GM12874 (cell line): ENCODE results near the gene PTCD2.

Experiments
- TF ChIP-seq, protein P1 (sequence below): IDR thresholded peaks from 2 replicates; pipeline ENCODE4 v1.5.1; 2011; ENCODE audit warnings: low read depth, mild to moderate bottlenecking, control low read depth, low read length, moderate library complexity; ENCODE audit not compliant: insufficient read depth

Gene PTCD2

DNA sequence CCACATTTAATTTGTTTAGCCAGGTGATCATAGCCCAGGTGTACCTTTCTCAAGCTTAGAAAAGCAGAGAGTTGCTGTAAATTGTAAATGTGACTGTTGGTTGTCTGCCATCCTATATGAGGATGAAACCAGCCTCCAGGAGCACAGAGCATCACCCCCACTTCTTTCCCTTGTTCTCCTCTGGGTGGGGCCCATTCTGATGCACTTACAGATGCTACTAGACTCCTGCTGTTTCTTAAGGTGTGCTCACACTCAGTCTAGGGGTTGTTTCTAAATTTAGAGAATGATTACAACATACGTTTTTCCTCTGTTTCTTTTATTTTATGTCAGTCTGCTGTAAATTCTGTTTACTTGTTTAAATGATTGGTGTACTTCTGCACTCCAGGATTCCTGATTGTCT, 10.5 kb downstream of the PTCD2 start:
- TF ChIP-seq, protein P1, sequence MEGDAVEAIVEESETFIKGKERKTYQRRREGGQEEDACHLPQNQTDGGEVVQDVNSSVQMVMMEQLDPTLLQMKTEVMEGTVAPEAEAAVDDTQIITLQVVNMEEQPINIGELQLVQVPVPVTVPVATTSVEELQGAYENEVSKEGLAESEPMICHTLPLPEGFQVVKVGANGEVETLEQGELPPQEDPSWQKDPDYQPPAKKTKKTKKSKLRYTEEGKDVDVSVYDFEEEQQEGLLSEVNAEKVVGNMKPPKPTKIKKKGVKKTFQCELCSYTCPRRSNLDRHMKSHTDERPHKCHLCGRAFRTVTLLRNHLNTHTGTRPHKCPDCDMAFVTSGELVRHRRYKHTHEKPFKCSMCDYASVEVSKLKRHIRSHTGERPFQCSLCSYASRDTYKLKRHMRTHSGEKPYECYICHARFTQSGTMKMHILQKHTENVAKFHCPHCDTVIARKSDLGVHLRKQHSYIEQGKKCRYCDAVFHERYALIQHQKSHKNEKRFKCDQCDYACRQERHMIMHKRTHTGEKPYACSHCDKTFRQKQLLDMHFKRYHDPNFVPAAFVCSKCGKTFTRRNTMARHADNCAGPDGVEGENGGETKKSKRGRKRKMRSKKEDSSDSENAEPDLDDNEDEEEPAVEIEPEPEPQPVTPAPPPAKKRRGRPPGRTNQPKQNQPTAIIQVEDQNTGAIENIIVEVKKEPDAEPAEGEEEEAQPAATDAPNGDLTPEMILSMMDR = no peak

- TF ChIP-seq, protein P1 = no peak
Measured at GRCh38 chr5:72337159-72337558, 17.0 kb downstream of the PTCD2 start.

GRCh38 chr5:72338689-72339209, 18.6 kb downstream of the PTCD2 start:
- TF ChIP-seq, protein P1 = no peak

DNA sequence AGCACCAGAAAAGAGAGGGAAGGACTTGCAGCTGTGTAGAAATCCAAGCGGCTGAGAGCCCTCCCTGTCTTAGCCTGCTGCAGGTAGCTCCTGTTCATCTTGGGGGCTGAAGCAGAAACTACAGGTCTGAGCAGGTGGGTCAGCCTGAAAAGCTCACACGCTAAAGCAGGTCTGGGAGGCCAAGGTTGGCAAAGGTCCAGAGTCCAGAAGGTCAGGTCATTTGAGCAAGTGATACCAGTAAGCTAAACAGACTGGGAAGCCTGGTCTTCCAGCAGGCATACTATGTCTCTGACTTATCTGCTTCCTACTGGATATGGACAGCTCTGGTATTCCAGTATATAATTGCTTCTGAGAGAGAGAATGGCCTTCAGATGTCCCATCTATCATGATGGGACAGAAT, 26.2 kb downstream of the PTCD2 start:
- TF ChIP-seq, protein P1 = no peak

DNA sequence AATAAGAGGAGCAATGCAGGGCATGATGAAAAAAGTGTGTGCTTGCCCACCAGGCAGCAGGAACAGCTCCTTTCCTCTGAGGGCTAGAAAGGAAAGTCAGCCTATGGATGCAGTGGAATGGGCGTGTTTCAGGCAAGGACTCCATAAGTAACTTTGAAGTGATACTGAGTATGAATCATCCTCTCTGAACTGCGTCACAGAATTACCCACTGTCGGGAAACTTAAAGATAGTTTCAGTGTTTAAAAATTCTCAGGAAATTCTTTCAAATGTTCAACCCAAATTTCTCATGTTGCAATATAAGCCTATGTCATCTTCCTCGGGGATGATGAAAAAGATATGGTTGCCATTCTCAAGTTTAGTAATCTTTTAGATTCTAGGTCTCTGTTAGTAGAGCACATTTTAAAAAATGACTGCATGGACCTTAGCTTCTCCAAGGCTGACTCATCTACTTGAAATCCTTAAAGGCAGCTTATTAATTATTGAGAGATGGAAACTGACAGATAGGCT, 27.7 kb downstream of the PTCD2 start:
- TF ChIP-seq, protein P1 = no peak

GRCh38 chr5:72351376-72351775, 31.2 kb downstream of the PTCD2 start:
- TF ChIP-seq, protein P1 = no peak

DNA sequence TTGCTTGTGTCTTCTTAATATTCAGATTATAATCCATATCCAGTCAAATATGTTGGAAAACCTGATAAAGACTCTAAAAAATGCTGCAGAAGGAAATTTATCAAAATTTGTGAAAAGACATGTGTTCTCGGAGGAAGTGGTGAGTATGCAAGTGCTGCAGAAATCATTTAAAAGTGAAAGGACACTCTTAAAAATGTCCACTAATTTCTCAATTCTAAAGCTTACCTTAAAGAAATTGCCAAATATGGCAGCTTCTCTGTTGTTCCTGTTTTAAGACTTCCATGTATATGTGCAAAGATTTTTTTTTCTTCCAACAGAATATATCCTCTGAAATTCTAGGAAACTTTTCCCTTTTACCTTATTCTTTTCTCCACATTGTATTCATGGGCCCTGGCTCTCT, 32.4 kb downstream of the PTCD2 start:
- TF ChIP-seq, protein P1 = no peak

DNA sequence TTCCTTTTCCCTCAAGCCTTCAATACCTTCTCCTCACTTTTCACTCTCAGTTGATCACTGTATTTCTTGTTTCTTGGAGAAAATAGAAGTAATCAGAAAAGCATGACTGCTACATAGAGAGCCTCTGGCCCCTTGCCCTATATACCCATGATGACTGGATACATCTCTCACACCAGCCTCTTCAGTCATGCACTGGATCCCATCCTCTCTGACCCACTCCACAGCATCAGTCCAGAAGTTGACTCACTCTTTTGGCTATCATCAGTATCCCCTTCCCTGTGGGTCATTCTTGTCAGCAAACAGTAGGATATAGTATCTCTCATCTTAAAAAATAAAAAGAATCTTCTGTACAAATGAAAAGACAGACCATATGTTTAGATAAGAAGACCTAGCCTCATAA, 32.9 kb downstream of the PTCD2 start:
- TF ChIP-seq, protein P1 = no peak
